Liver (tissue), 9 donors: ENCODE data around the gene ELAVL2. TPM values are rescaled to one million over a fixed set of nuclear protein-coding genes. Genes with fewer than 3 reads are reported as not detected.

Experiments
- DNase-seq: peaks from one replicate; pipeline ENCODE4 v3.0.0-alpha.2; 2017; ENCODE audit warnings: low spot score
- H3K27ac ChIP-seq, 2 donors: one replicate each; pipeline ENCODE4 v1.7.0; 2013; ENCODE audit warnings: inconsistent platforms in 2 of 2, low read length in 2 of 2, control low read depth in 1 of 2, low read depth in 1 of 2, mild to moderate bottlenecking in 1 of 2
- H3K27me3 ChIP-seq, 4 donors: one replicate each; pipeline versions ENCODE4 v1.6.1 to v1.7.0; 2013; ENCODE audit warnings: low read length in 3 of 4, inconsistent platforms in 1 of 4, mild to moderate bottlenecking in 1 of 4, moderate library complexity in 1 of 4; ENCODE audit not compliant: control insufficient read depth in 4 of 4, insufficient read depth in 4 of 4
- H3K36me3 ChIP-seq, 4 donors: one replicate each; pipeline versions ENCODE4 v1.6.1 to v1.7.0; 2013; ENCODE audit warnings: low read length in 3 of 4, mild to moderate bottlenecking in 3 of 4, low read depth in 1 of 4, moderate library complexity in 1 of 4; ENCODE audit not compliant: control insufficient read depth in 4 of 4, insufficient read depth in 3 of 4
- H3K4me1 ChIP-seq, 4 donors: one replicate each; pipeline versions ENCODE4 v1.6.1 to v1.7.0; 2013; ENCODE audit warnings: low read length in 3 of 4, mild to moderate bottlenecking in 3 of 4, moderate library complexity in 1 of 4; ENCODE audit not compliant: control insufficient read depth in 4 of 4, insufficient read depth in 4 of 4
- H3K4me3 ChIP-seq, 3 donors: one replicate each; pipeline versions ENCODE4 v1.6.1 to v1.7.0; 2013; ENCODE audit warnings: low read length in 3 of 3, control low read depth in 1 of 3, low read depth in 1 of 3, mild to moderate bottlenecking in 1 of 3
- H3K9ac ChIP-seq, 2 donors: one replicate each; pipeline ENCODE4 v1.7.0; 2013; ENCODE audit warnings: low read length in 2 of 2, mild to moderate bottlenecking in 2 of 2, moderate library complexity in 2 of 2, control low read depth in 1 of 2, low read depth in 1 of 2
- H3K9me3 ChIP-seq, 4 donors: one replicate each; pipeline versions ENCODE4 v1.6.1 to v1.7.0; 2013; ENCODE audit warnings: low read length in 3 of 4; ENCODE audit not compliant: control insufficient read depth in 4 of 4
- EGR1 ChIP-seq, 2 donors: IDR thresholded peaks; 2 replicates each; pipeline ENCODE4 v1.6.1; 2016 to 2018; ENCODE audit warnings: antibody characterized with exemption in 2 of 2, low read depth in 2 of 2
- FOXA1 ChIP-seq: IDR thresholded peaks from 2 replicates; pipeline ENCODE4 v1.6.1; 2016; ENCODE audit warnings: antibody characterized with exemption
- FOXA2 ChIP-seq: IDR thresholded peaks from 2 replicates; pipeline ENCODE4 v1.6.1; 2016; ENCODE audit warnings: antibody characterized with exemption
- GABPA ChIP-seq, 2 donors: IDR thresholded peaks in 1 of 2; conservative IDR thresholded peaks in 1 of 2; 2 replicates each; pipeline ENCODE4 v1.6.1; 2016; ENCODE audit warnings: antibody characterized with exemption in 2 of 2, mild to moderate bottlenecking in 1 of 2, moderate library complexity in 1 of 2
- HNF4A ChIP-seq, 2 donors: conservative IDR thresholded peaks; 2 replicates each; pipeline ENCODE4 v1.6.1; 2016; ENCODE audit warnings: antibody characterized with exemption in 2 of 2, mild to moderate bottlenecking in 2 of 2
- HNF4G ChIP-seq: IDR thresholded peaks from 2 replicates; pipeline ENCODE4 v1.6.1; 2016; ENCODE audit warnings: antibody characterized with exemption
- JUND ChIP-seq, 2 donors: IDR thresholded peaks; 2 replicates each; pipeline ENCODE4 v1.6.1; 2016; ENCODE audit warnings: antibody characterized with exemption in 2 of 2
- NR2F2 ChIP-seq: IDR thresholded peaks from 2 replicates; pipeline ENCODE4 v1.6.1; 2016; ENCODE audit warnings: antibody characterized with exemption
- RAD21 ChIP-seq, 2 donors: IDR thresholded peaks; 2 replicates each; pipeline ENCODE4 v1.6.1; 2016; ENCODE audit warnings: antibody characterized with exemption in 2 of 2, mild to moderate bottlenecking in 2 of 2
- RXRA ChIP-seq, 2 donors: IDR thresholded peaks; 2 replicates each; pipeline ENCODE4 v1.6.1; 2017 to 2018; ENCODE audit warnings: antibody characterized with exemption in 2 of 2, mild to moderate bottlenecking in 1 of 2
- SP1 ChIP-seq: IDR thresholded peaks from 2 replicates; pipeline ENCODE4 v1.6.1; 2018; ENCODE audit warnings: antibody characterized with exemption, mild to moderate bottlenecking
- TAF1 ChIP-seq: conservative IDR thresholded peaks from 2 replicates; pipeline ENCODE4 v1.6.1; 2016; ENCODE audit warnings: antibody characterized with exemption, mild to moderate bottlenecking
- YY1 ChIP-seq: IDR thresholded peaks from 2 replicates; pipeline ENCODE4 v1.6.1; 2016; ENCODE audit warnings: antibody characterized with exemption, mild to moderate bottlenecking
- WGBS: extraction: QIAGEN DNeasy Blood & Tissue Kit; methylation state at CpG from one replicate; pipeline ENCODE4 v1.1.7; 2013; 5-methylcytosine and 5-hydroxymethylcytosine counted together
- polyA plus RNA-seq, 2 donors: library from polyadenylated mRNA; stranded (reverse) in 1 of 2; unstranded in 1 of 2; fragments of 200-250 nt in 1 of 2; fragments of >200 nt in 1 of 2; fragmentation: Nextera tagmentation in 1 of 2; extraction: Ambion mirVana in 1 of 2; gene quantifications; one replicate each; pipeline versions ENCODE4 v1.2.1 to v1.2.3, GENCODE V29; 2013 to 2015
- total RNA-seq, 2 donors: library from RNA; depleted of rRNA; stranded (reverse); fragments of >200 nt; gene quantifications; one replicate each; pipeline ENCODE4 v1.2.3, GENCODE V29; 2014
- TF ChIP-seq, protein P1 (sequence below): IDR thresholded peaks from 2 replicates; pipeline ENCODE4 v1.6.1; 2016; ENCODE audit warnings: antibody characterized with exemption, mild to moderate bottlenecking
- TF ChIP-seq, protein P2 (sequence below): fragments of 150-350 bp; IDR thresholded peaks from 2 replicates; pipeline ENCODE4 v1.5.1; 2017; ENCODE audit warnings: improper control_type of control experiment, low read depth, low read length; ENCODE audit not compliant: missing input control
- TF ChIP-seq, protein P3 (sequence below): IDR thresholded peaks from 2 replicates; pipeline ENCODE4 v1.6.1; 2016; ENCODE audit warnings: antibody characterized with exemption
- TF ChIP-seq, protein P4 (sequence below): IDR thresholded peaks from 2 replicates; pipeline ENCODE4 v1.6.1; 2016; ENCODE audit warnings: antibody characterized with exemption
- TF ChIP-seq, protein P5 (sequence below): IDR thresholded peaks from 2 replicates; pipeline ENCODE4 v1.6.1; 2016; ENCODE audit warnings: antibody characterized with exemption
- donor health status: healthy.
- donor health status: healthy.
- donor health status: healthy.
- donor health status: healthy.
- donor health status: healthy.

The ELAVL2 gene
- total and polyA plus RNA-seq, 4 donors: 0.19 TPM; not detected in 3

DNA sequence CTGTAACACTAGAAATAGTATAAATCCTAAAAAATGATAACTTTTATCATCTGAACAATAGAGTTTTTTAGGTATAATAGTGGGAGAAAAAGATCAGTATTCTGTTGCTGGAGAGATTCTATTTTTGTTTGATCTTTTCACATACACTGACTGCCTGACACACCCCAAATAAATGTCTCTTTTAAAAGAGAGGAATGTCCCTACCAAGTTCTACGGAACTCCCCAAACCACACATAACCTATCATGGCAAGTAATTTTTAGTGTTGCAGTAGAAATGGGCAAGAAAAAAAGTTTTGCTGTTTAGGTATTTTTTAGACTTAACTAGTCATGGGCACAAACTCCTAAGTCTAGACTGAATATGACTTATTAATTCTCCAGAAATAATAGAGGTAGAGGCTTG, 139.1 kb downstream of the ELAVL2 start:
- no peaks in the 10 kb centered on the region for H3K4me1 ChIP-seq
- H3K9me3 ChIP-seq: no peaks in the 10 kb centered on the region
- no peaks in the 10 kb centered on the region for H3K36me3 ChIP-seq
- TF ChIP-seq, protein P1, sequence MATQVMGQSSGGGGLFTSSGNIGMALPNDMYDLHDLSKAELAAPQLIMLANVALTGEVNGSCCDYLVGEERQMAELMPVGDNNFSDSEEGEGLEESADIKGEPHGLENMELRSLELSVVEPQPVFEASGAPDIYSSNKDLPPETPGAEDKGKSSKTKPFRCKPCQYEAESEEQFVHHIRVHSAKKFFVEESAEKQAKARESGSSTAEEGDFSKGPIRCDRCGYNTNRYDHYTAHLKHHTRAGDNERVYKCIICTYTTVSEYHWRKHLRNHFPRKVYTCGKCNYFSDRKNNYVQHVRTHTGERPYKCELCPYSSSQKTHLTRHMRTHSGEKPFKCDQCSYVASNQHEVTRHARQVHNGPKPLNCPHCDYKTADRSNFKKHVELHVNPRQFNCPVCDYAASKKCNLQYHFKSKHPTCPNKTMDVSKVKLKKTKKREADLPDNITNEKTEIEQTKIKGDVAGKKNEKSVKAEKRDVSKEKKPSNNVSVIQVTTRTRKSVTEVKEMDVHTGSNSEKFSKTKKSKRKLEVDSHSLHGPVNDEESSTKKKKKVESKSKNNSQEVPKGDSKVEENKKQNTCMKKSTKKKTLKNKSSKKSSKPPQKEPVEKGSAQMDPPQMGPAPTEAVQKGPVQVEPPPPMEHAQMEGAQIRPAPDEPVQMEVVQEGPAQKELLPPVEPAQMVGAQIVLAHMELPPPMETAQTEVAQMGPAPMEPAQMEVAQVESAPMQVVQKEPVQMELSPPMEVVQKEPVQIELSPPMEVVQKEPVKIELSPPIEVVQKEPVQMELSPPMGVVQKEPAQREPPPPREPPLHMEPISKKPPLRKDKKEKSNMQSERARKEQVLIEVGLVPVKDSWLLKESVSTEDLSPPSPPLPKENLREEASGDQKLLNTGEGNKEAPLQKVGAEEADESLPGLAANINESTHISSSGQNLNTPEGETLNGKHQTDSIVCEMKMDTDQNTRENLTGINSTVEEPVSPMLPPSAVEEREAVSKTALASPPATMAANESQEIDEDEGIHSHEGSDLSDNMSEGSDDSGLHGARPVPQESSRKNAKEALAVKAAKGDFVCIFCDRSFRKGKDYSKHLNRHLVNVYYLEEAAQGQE: no peak
- TF ChIP-seq RXRA (IDR thresholded peaks at IDR 0.05): no peak
- no peak for TF ChIP-seq GABPA (IDR thresholded peaks at IDR 0.05 in 1 of 2, conservative IDR thresholded peaks at IDR 0.05 in 1 of 2)
- TF ChIP-seq, protein P2, sequence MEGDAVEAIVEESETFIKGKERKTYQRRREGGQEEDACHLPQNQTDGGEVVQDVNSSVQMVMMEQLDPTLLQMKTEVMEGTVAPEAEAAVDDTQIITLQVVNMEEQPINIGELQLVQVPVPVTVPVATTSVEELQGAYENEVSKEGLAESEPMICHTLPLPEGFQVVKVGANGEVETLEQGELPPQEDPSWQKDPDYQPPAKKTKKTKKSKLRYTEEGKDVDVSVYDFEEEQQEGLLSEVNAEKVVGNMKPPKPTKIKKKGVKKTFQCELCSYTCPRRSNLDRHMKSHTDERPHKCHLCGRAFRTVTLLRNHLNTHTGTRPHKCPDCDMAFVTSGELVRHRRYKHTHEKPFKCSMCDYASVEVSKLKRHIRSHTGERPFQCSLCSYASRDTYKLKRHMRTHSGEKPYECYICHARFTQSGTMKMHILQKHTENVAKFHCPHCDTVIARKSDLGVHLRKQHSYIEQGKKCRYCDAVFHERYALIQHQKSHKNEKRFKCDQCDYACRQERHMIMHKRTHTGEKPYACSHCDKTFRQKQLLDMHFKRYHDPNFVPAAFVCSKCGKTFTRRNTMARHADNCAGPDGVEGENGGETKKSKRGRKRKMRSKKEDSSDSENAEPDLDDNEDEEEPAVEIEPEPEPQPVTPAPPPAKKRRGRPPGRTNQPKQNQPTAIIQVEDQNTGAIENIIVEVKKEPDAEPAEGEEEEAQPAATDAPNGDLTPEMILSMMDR: no peak
- no peak for TF ChIP-seq RAD21 (IDR thresholded peaks at IDR 0.05)
- no peak for TF ChIP-seq NR2F2
- DNase-seq: no peak
- H3K4me3 ChIP-seq: no peak overlapping the region
- H3K27me3 ChIP-seq: no peaks in the 10 kb centered on the region
- 82% methylated on average over 1 of the region's 1 CpG for WGBS
- no peak overlapping the region for H3K27ac ChIP-seq
- H3K9ac ChIP-seq: no peak overlapping the region

DNA sequence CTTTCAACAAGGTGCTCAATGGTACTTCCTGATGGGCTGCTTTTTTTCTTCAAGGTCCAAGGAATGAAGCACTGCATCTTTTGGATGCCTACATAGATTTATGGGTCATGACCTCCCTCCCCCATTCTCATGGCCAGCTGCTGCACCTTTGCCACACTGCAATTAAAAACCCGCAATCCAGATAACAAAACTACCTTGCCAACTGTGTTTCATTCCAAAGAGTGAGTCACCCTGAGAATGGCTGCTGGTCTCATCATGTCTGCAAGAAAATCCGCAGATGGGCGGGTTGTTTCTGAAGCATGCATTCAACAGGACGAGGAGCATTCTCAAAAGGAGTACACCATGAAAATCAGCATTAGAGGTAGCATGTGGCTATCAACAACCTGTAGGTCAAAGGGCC, 139.8 kb downstream of the ELAVL2 start:
- no peaks in the 10 kb centered on the region for H3K27me3 ChIP-seq
- WGBS: 71% methylated on average over 4 of the region's 4 CpGs
- TF ChIP-seq, protein P1: no peak
- no peak for TF ChIP-seq FOXA1
- no peak for TF ChIP-seq FOXA2
- TF ChIP-seq, protein P3, sequence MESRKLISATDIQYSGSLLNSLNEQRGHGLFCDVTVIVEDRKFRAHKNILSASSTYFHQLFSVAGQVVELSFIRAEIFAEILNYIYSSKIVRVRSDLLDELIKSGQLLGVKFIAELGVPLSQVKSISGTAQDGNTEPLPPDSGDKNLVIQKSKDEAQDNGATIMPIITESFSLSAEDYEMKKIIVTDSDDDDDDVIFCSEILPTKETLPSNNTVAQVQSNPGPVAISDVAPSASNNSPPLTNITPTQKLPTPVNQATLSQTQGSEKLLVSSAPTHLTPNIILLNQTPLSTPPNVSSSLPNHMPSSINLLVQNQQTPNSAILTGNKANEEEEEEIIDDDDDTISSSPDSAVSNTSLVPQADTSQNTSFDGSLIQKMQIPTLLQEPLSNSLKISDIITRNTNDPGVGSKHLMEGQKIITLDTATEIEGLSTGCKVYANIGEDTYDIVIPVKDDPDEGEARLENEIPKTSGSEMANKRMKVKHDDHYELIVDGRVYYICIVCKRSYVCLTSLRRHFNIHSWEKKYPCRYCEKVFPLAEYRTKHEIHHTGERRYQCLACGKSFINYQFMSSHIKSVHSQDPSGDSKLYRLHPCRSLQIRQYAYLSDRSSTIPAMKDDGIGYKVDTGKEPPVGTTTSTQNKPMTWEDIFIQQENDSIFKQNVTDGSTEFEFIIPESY: no peak
- TF ChIP-seq, protein P2: no peak
- TF ChIP-seq RXRA (IDR thresholded peaks at IDR 0.05): no peak
- TF ChIP-seq SP1: no peak
- TF ChIP-seq, protein P4, sequence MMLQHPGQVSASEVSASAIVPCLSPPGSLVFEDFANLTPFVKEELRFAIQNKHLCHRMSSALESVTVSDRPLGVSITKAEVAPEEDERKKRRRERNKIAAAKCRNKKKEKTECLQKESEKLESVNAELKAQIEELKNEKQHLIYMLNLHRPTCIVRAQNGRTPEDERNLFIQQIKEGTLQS: no peak
- TF ChIP-seq TAF1: no peak
- TF ChIP-seq YY1: no peak
- TF ChIP-seq GABPA (IDR thresholded peaks at IDR 0.05 in 1 of 2, conservative IDR thresholded peaks at IDR 0.05 in 1 of 2): no peak
- TF ChIP-seq, protein P5, sequence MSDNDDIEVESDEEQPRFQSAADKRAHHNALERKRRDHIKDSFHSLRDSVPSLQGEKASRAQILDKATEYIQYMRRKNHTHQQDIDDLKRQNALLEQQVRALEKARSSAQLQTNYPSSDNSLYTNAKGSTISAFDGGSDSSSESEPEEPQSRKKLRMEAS: no peak
- no peak for TF ChIP-seq NR2F2
- TF ChIP-seq EGR1 (IDR thresholded peaks at IDR 0.05; ENCODE audit: low read depth in 2 of 2): no peak
- no peak for TF ChIP-seq HNF4A (conservative IDR thresholded peaks at IDR 0.05)
- TF ChIP-seq JUND (IDR thresholded peaks at IDR 0.05): no peak
- no peak for TF ChIP-seq HNF4G
- TF ChIP-seq RAD21 (IDR thresholded peaks at IDR 0.05): no peak

More for the DNA sequence above, 139.8 kb downstream of the ELAVL2 start:
- H3K27ac ChIP-seq: no peak overlapping the region
- no peak overlapping the region for H3K4me3 ChIP-seq
- H3K4me1 ChIP-seq: no peaks in the 10 kb centered on the region
- DNase-seq: no peak
- no peaks in the 10 kb centered on the region for H3K9me3 ChIP-seq
- no peak overlapping the region for H3K9ac ChIP-seq
- H3K36me3 ChIP-seq: no peaks in the 10 kb centered on the region
